H1 (cell line): ENCODE results near the gene TNNT3. TPM values are rescaled to one million over a fixed set of nuclear protein-coding genes. Genes with fewer than 3 reads are reported as not detected.

ENCODE experiments used
- CTCF ChIA-PET: fragments of 300-600 bp; sonication (Branson Sonifier 250); formaldehyde crosslinking; loops from one replicate; lab custom pipeline; 2021; ENCODE audit not compliant: partially characterized antibody; lab: Charles Lee
- POLR2A ChIA-PET: fragments of 300-600 bp; sonication (Branson Sonifier 250); formaldehyde crosslinking; loops from one replicate; lab custom pipeline; 2021; ENCODE audit warnings: inconsistent platforms; ENCODE audit not compliant: partially characterized antibody; lab: Charles Lee
- DNase-seq, 2 experiments: peaks; one replicate each; pipeline versions ENCODE4 v3.0.0 to v3.0.0-alpha.2; 2010 to 2022; ENCODE audit warnings: low spot score in 2 of 2, low read depth in 1 of 2, mixed read lengths in 1 of 2
- FAIRE-seq: peaks from 2 replicates; lab custom pipeline; 2011; peaks lifted over from hg19 to GRCh38; lab: Jason Lieb, UNC
- H2AFZ ChIP-seq: 2 replicates; pipeline ENCODE4 v1.8.1; 2012; ENCODE audit warnings: low read length, inconsistent platforms
- H2AK5ac ChIP-seq: 2 replicates; pipeline ENCODE4 v1.6.1; 2013; ENCODE audit warnings: low read depth, low read length
- H2BK120ac ChIP-seq: replicated peaks from 2 replicates; pipeline ENCODE3; 2013; ENCODE audit warnings: low read depth, low read length, inconsistent platforms
- H2BK12ac ChIP-seq: 2 replicates; pipeline ENCODE4 v1.6.1; 2013; ENCODE audit warnings: low read depth, low read length
- H2BK15ac ChIP-seq: 2 replicates; pipeline ENCODE4 v1.6.1; 2013; ENCODE audit warnings: low read length
- H2BK20ac ChIP-seq: 2 replicates; pipeline ENCODE4 v1.6.1; 2013; ENCODE audit warnings: low read length
- H2BK5ac ChIP-seq: 2 replicates; pipeline ENCODE4 v1.6.1; 2013; ENCODE audit warnings: low read depth, low read length
- H3K14ac ChIP-seq: 2 replicates; pipeline ENCODE4 v1.6.1; 2013; ENCODE audit warnings: inconsistent platforms; ENCODE audit not compliant: insufficient read length
- H3K18ac ChIP-seq: 2 replicates; pipeline ENCODE4 v1.6.1; 2013; ENCODE audit warnings: low read length; ENCODE audit errors: extremely low read depth
- H3K23ac ChIP-seq: 2 replicates; pipeline ENCODE4 v1.6.1; 2013; ENCODE audit warnings: inconsistent platforms; ENCODE audit not compliant: insufficient read length
- H3K23me2 ChIP-seq: 2 replicates; pipeline ENCODE4 v1.6.1; 2013; ENCODE audit warnings: low read depth, low read length
- H3K27ac ChIP-seq: 2 replicates; pipeline ENCODE4 v1.6.1; 2011; ENCODE audit warnings: low read depth, low read length, inconsistent platforms
- H3K27me3 ChIP-seq, 4 experiments: replicated peaks in 1 of 4; 1 replicate in 1 of 4; 2 replicates in 3 of 4; pipeline versions ENCODE4 v1.6.1 to v1.8.1; 2011 to 2013; ENCODE audit warnings: low read length in 3 of 4, mild to moderate bottlenecking in 3 of 4, inconsistent platforms in 2 of 4, mixed read lengths in 2 of 4, moderate library complexity in 1 of 4; ENCODE audit not compliant: control insufficient read depth in 3 of 4, insufficient read depth in 3 of 4; ENCODE audit errors: extremely low read depth in 1 of 4
- H3K36me3 ChIP-seq, 4 experiments: 2 replicates each; pipeline versions ENCODE4 v1.6.1 to v1.8.1; 2011 to 2013; ENCODE audit warnings: mild to moderate bottlenecking in 4 of 4, low read length in 3 of 4, moderate library complexity in 2 of 4, control low read depth in 1 of 4, inconsistent platforms in 1 of 4; ENCODE audit not compliant: insufficient read depth in 4 of 4, control insufficient read depth in 2 of 4
- H3K4ac ChIP-seq: replicated peaks from 2 replicates; pipeline ENCODE3; 2013; ENCODE audit warnings: low read length, low read depth, mixed read lengths, inconsistent platforms; ENCODE audit not compliant: insufficient read length
- H3K4me1 ChIP-seq, 4 experiments: replicated peaks in 1 of 4; 1 replicate in 1 of 4; 2 replicates in 3 of 4; pipeline versions ENCODE4 v1.6.1 to v1.8.1; 2011 to 2013; ENCODE audit warnings: low read length in 3 of 4, inconsistent platforms in 2 of 4, mixed read lengths in 1 of 4; ENCODE audit not compliant: insufficient read depth in 4 of 4, control insufficient read depth in 3 of 4
- H3K4me2 ChIP-seq, 2 experiments: 2 replicates each; pipeline versions ENCODE4 v1.6.1 to v1.8.1; 2011 to 2013; ENCODE audit warnings: low read depth in 2 of 2, low read length in 2 of 2, control low read depth in 1 of 2, inconsistent platforms in 1 of 2, mild to moderate bottlenecking in 1 of 2; ENCODE audit not compliant: insufficient read depth in 1 of 2
- H3K4me3 ChIP-seq, 4 experiments: fragments of 200-600, 300-600 bp in 1 of 4; sonication (generic), shearing (Covaris generic), sonication (Bioruptor Twin) in 1 of 4; 2 replicates each; pipeline versions ENCODE4 v1.5.1 to v1.8.1; 2011 to 2016; ENCODE audit warnings: low read length in 4 of 4, low read depth in 3 of 4, control low read depth in 2 of 4, inconsistent platforms in 2 of 4, mild to moderate bottlenecking in 2 of 4, mixed read lengths in 1 of 4, moderate library complexity in 1 of 4; ENCODE audit not compliant: insufficient read depth in 2 of 4; ENCODE audit errors: extremely low read depth in 1 of 4
- H3K56ac ChIP-seq: replicated peaks from 2 replicates; pipeline ENCODE3; 2013; ENCODE audit warnings: low read depth, mild to moderate bottlenecking, mixed read lengths, low read length, inconsistent platforms; ENCODE audit not compliant: insufficient read length
- H3K79me1 ChIP-seq: 2 replicates; pipeline ENCODE4 v1.6.1; 2013; ENCODE audit warnings: low read depth, low read length, control low read depth
- H3K79me2 ChIP-seq, 2 experiments: 2 replicates each; pipeline versions ENCODE4 v1.6.1 to v1.8.1; 2012 to 2013; ENCODE audit warnings: low read length in 2 of 2, mild to moderate bottlenecking in 2 of 2, inconsistent platforms in 1 of 2; ENCODE audit not compliant: insufficient read depth in 2 of 2, control insufficient read depth in 1 of 2
- H3K9ac ChIP-seq, 4 experiments: replicated peaks in 1 of 4; 1 replicate in 1 of 4; 2 replicates in 3 of 4; pipeline versions ENCODE4 v1.6.1 to v1.8.1; 2011 to 2013; ENCODE audit warnings: low read depth in 3 of 4, low read length in 3 of 4, control low read depth in 2 of 4, mild to moderate bottlenecking in 2 of 4, moderate library complexity in 2 of 4, inconsistent platforms in 1 of 4; ENCODE audit errors: extremely low read depth in 1 of 4
- H3K9me3 ChIP-seq, 2 experiments: 2 replicates each; pipeline versions ENCODE4 v1.6.1 to v1.8.1; 2012 to 2013; ENCODE audit warnings: mild to moderate bottlenecking in 2 of 2, moderate library complexity in 2 of 2, control low read depth in 1 of 2, inconsistent platforms in 1 of 2, low read depth in 1 of 2, low read length in 1 of 2, mixed read lengths in 1 of 2; ENCODE audit not compliant: insufficient read depth in 2 of 2
- H4K20me1 ChIP-seq, 2 experiments: replicated peaks in 1 of 2; 2 replicates each; pipeline versions ENCODE3 to v1.8.1; 2011 to 2013; ENCODE audit warnings: inconsistent platforms in 2 of 2, low read length in 2 of 2, mild to moderate bottlenecking in 1 of 2; ENCODE audit not compliant: insufficient read depth in 2 of 2, control insufficient read depth in 1 of 2
- H4K5ac ChIP-seq: 2 replicates; pipeline ENCODE4 v1.6.1; 2013; ENCODE audit warnings: low read length, low read depth, mixed read lengths, inconsistent platforms; ENCODE audit not compliant: insufficient read length
- H4K8ac ChIP-seq: 2 replicates; pipeline ENCODE4 v1.8.0; 2013; ENCODE audit warnings: mild to moderate bottlenecking, moderate library complexity, low read length, inconsistent platforms; ENCODE audit not compliant: insufficient read depth; ENCODE audit errors: extremely low read depth
- H4K91ac ChIP-seq: replicated peaks from 2 replicates; pipeline ENCODE3; 2013; ENCODE audit warnings: low read length, mixed read lengths, inconsistent platforms; ENCODE audit not compliant: insufficient read length
- BACH1 ChIP-seq: IDR thresholded peaks from 2 replicates; pipeline ENCODE4 v1.6.1; 2012; ENCODE audit warnings: low read length, improper control_type of control experiment
- CHD1 ChIP-seq: IDR thresholded peaks from 2 replicates; pipeline ENCODE4 v1.6.1; 2012; ENCODE audit warnings: low read depth, low read length, improper control_type of control experiment
- EGR1 ChIP-seq: IDR thresholded peaks from 2 replicates; pipeline ENCODE4 v1.6.1; 2011; ENCODE audit warnings: low read depth, low read length, borderline replicate concordance
- RAD21 ChIP-seq, 2 experiments: IDR thresholded peaks in 1 of 2; conservative IDR thresholded peaks in 1 of 2; 2 replicates each; pipeline ENCODE4 v1.6.1; 2011; ENCODE audit warnings: low read depth in 2 of 2, low read length in 2 of 2, improper control_type of control experiment in 1 of 2, inconsistent platforms in 1 of 2, mild to moderate bottlenecking in 1 of 2, moderate library complexity in 1 of 2
- WGBS, 2 experiments: shearing (Covaris generic) in 1 of 2; methylation state at CpG; one replicate each; pipeline versions ENCODE4 v1.1.6 to v1.1.7; 2013 to 2015; ENCODE audit warnings: low lambda C conversion rate in 2 of 2, mixed read lengths in 2 of 2, inconsistent platforms in 1 of 2, low coverage in 1 of 2, missing lambda C conversion rate in 1 of 2; ENCODE audit not compliant: insufficient replicate concordance in 2 of 2, insufficient coverage in 1 of 2, insufficient read length in 1 of 2; ENCODE audit errors: extremely low coverage in 1 of 2, missing lambda C conversion rate in 1 of 2; 5-methylcytosine and 5-hydroxymethylcytosine counted together
- polyA plus RNA-seq, 7 experiments: library from polyadenylated mRNA; depleted of rRNA in 3 of 7; stranded (reverse) in 5 of 7; unstranded in 2 of 7; fragments of >200 nt in 5 of 7; fragments of 200-250 nt in 2 of 7; gene quantifications; 1 replicate in 5 of 7; 2 replicates in 1 of 7; 4 replicates in 1 of 7; pipeline versions ENCODE4 v1.2.1 to v1.2.3, GENCODE V29; 2011 to 2013; ENCODE audit warnings: missing spikeins in 2 of 7, mixed read lengths in 2 of 7
- total RNA-seq: library from RNA; stranded (reverse); fragmentation: NEBNext Ultra II Directional; extraction: Animal tissue kit (Norgen Biotek cat#: 25700); gene quantifications from 2 replicates; pipeline ENCODE4 v1.2.1, GENCODE V29; 2021

The TNNT3 gene
- total and polyA plus RNA-seq, 2 of the 8 experiments (the other 6 are each of a cell fraction or from before 2014, with no cell fraction given) = not detected

- no peaks in the 10 kb centered on the region for H3K79me2 ChIP-seq
- no peaks in the 10 kb centered on the region for H3K9me3 ChIP-seq
- no peak overlapping the region for H3K9ac ChIP-seq
- H2BK20ac ChIP-seq = no peak overlapping the region
- H3K4me1 ChIP-seq = peaks cover 0 to 3% (median 0%) of the 10 kb centered on the region in 4 experiments; a peak in 3 of 7 replicates
- no peak overlapping the region for H4K5ac ChIP-seq
- no peaks in the 10 kb centered on the region for H3K36me3 ChIP-seq
- H3K27ac ChIP-seq = no peak overlapping the region
- no peak overlapping the region for H3K4me2 ChIP-seq
- no peak overlapping the region for H2BK15ac ChIP-seq
- no peak overlapping the region for H3K14ac ChIP-seq
- WGBS, 2 experiments = 88% methylated on average over 23 of the region's 25 CpGs; no CpG with 5 or more reads in 1 of the 2 experiments
- no peaks in the 10 kb centered on the region for H3K79me1 ChIP-seq
- no peak overlapping the region for H3K18ac ChIP-seq
- H2BK12ac ChIP-seq = no peak overlapping the region
- H3K27me3 ChIP-seq = no peaks in the 10 kb centered on the region
- H4K8ac ChIP-seq = peak overlapping the region; percentile 51
- no peak overlapping the region for H3K4me3 ChIP-seq
- no peak for TF ChIP-seq EGR1
- no peak for TF ChIP-seq BACH1
- no peak for TF ChIP-seq RAD21 (IDR thresholded peaks at IDR 0.05 in 1 of 2, conservative IDR thresholded peaks at IDR 0.05 in 1 of 2; ENCODE audit: low read depth in 2 of 2, low read length in 2 of 2)
- no peak for TF ChIP-seq CHD1
- H2BK5ac ChIP-seq = no peak overlapping the region
- no peak overlapping the region for H4K91ac ChIP-seq
- no peak overlapping the region for H2AK5ac ChIP-seq
- no peak for FAIRE-seq
- H2BK120ac ChIP-seq = no peak overlapping the region
- DNase-seq = no peak
- H3K4ac ChIP-seq = no peak overlapping the region
- H3K56ac ChIP-seq = no peak overlapping the region
- POLR2A ChIA-PET = interaction anchor here (0.6 kb wide), 1 partner anchor 575 kb away, joined by 3 read pairs; no protein-coding TSS in a partner anchor
- no peaks in the 10 kb centered on the region for H4K20me1 ChIP-seq
- CTCF ChIA-PET = interaction anchor here (0.6 to 2.9 kb wide), 7 partner anchors 10 to 222 kb away, joined by 3 to 11 read pairs (median 4); partner anchors contain the start of gene TNNT3
- no peak overlapping the region for H2AFZ ChIP-seq
- H3K23me2 ChIP-seq = peaks cover 4% of the 10 kb centered on the region; the same call in 1 of the 2 replicates
- no peak overlapping the region for H3K23ac ChIP-seq
Measured at GRCh38 chr11:1929621-1930461, 10.3 kb downstream of the TNNT3 start.
